Cardiac muscle cell (in vitro differentiated cells and primary cell): ENCODE data around the gene MCMBP. TPM values are rescaled to one million over a fixed set of nuclear protein-coding genes. Genes with fewer than 3 reads are reported as not detected.

ENCODE experiments used
- DNase-seq, 2 donors: peaks; one replicate each; pipeline versions ENCODE4 v3.0.0 to v3.0.0-alpha.2; 2010 to 2017; ENCODE audit warnings: low read depth in 1 of 2, low spot score in 1 of 2
- H3K27ac ChIP-seq: fragments of 200-600 bp; sonication (generic); 2 replicates; pipeline ENCODE4 v1.5.1; 2016
- H3K27me3 ChIP-seq: fragments of 200-600 bp; sonication (generic); 2 replicates; pipeline ENCODE4 v1.6.0; 2016; ENCODE audit warnings: control low read depth
- H3K36me3 ChIP-seq: fragments of 200-600 bp; sonication (generic); 2 replicates; pipeline ENCODE4 v1.5.1; 2016; ENCODE audit warnings: control low read depth
- H3K4me1 ChIP-seq: fragments of 200-600 bp; sonication (generic); 2 replicates; pipeline ENCODE4 v1.8.1; 2017; ENCODE audit warnings: low read depth, mild to moderate bottlenecking, mixed run types
- H3K4me3 ChIP-seq: fragments of 200-600 bp; sonication (generic); 2 replicates; pipeline ENCODE4 v1.5.1; 2016; ENCODE audit warnings: mild to moderate bottlenecking
- H3K9me3 ChIP-seq: fragments of 200-600 bp; sonication (generic); 2 replicates; pipeline ENCODE4 v1.5.1; 2017; ENCODE audit warnings: low read depth, mild to moderate bottlenecking, control low read depth
- polyA plus RNA-seq: library from polyadenylated mRNA; unstranded; fragments of >200 nt; fragmentation: Nextera tagmentation; extraction: Ambion mirVana; gene quantifications from 2 replicates; pipeline ENCODE4 v1.2.1, GENCODE V29; 2016
- total RNA-seq: library from RNA; depleted of rRNA; stranded (reverse); fragments of >200 nt; gene quantifications from 2 replicates; pipeline ENCODE4 v1.2.3, GENCODE V29; 2016
- TF ChIP-seq, protein P1 (sequence below): IDR thresholded peaks from 2 replicates; pipeline ENCODE4 v1.5.1; 2012; ENCODE audit warnings: low read depth, mild to moderate bottlenecking, low read length

Gene MCMBP
- total and polyA plus RNA-seq, 2 experiments from 2014 or later: 29.2 to 39.7 TPM

DNA sequence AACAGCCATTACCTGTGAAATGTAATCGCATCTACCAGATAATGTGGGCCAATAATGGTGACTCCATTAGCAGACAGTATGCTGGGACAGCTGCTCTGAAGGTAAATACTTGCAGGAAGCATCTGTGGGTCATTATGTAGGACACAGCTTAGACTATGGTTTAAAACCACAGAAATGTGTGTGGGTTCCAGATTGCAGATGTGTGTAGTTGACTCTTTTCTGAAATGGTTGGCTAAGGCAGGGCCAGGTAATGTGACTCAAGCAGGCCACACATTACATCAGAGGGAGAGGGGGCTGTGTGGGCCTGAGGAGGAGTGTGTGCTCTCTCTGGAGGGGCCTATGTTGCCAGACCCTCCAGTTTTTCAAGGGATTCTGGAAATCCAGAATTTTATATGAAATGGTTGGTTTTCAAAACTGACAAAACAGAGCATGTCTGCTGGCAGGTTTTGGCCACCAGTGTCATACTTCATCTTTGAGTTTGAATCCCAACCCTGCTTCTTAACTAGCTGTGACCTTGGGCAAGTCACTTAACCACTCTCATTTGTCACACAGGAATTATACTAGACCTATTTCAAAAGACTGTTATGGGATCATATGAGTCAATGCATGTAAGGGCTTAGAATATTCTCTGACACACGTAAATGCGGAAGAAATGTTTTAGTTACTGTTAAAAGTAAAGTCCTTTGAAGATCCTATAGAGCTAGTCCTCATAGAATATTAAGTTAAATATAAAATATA lies 64.5 kb downstream of the MCMBP start:
- H3K36me3 ChIP-seq: peaks cover 2% of the 10 kb centered on the region
- no peak overlapping the region for H3K27ac ChIP-seq
- DNase-seq: peak in 1 of 2 donors; percentile 46
- H3K9me3 ChIP-seq: no peaks in the 10 kb centered on the region
- TF ChIP-seq, protein P1, sequence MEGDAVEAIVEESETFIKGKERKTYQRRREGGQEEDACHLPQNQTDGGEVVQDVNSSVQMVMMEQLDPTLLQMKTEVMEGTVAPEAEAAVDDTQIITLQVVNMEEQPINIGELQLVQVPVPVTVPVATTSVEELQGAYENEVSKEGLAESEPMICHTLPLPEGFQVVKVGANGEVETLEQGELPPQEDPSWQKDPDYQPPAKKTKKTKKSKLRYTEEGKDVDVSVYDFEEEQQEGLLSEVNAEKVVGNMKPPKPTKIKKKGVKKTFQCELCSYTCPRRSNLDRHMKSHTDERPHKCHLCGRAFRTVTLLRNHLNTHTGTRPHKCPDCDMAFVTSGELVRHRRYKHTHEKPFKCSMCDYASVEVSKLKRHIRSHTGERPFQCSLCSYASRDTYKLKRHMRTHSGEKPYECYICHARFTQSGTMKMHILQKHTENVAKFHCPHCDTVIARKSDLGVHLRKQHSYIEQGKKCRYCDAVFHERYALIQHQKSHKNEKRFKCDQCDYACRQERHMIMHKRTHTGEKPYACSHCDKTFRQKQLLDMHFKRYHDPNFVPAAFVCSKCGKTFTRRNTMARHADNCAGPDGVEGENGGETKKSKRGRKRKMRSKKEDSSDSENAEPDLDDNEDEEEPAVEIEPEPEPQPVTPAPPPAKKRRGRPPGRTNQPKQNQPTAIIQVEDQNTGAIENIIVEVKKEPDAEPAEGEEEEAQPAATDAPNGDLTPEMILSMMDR: no peak
- no peak overlapping the region for H3K4me3 ChIP-seq
- H3K27me3 ChIP-seq: no peaks in the 10 kb centered on the region
- no peaks in the 10 kb centered on the region for H3K4me1 ChIP-seq

DNA sequence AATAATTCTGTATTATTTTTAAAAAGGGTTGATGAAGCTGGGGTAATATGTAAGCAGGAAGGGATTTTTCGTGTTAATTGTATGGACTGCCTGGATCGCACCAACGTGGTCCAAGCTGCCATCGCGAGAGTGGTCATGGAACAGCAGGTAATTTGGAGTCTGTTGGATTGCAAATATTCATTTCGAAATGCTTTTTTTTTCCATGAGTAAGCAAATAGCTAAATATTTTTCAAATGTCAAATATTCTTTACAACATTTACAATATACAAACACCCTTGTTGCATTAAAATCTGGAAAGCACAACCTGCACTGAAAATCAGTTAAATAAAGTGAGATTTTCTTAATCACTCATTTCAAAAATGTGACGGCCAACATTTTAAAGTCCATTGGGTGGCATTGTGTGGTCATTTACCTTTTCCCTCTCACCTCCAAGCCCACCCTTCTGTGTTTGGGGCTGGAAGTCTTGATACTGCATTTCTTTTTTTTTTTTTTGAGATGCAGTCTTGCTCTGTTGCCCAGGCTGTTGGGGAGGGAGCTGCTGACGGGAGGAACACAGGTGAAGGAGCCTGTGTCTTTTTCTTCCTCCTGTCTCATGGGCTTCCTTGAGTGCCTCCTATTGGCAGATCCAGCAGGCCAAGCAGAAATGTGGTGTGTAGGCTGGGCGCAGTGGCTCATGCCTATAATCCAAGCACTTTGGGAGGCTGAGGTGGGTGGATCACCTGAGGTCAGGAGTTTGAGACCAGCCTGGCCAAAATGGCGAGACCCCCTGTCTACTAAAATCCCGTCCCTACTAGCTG lies 66.1 kb downstream of the MCMBP start:
- Histone ChIP-seq H3K36me3 (peaks cover 2% of the 10 kb centered on the region), H3K27me3 (no peaks in the 10 kb centered on the region), H3K27ac (no peak overlapping the region), H3K4me1 (no peaks in the 10 kb centered on the region), H3K9me3 (no peaks in the 10 kb centered on the region), H3K4me3 (no peak overlapping the region)
- TF ChIP-seq, protein P1: no peak
- no peak for DNase-seq

DNA sequence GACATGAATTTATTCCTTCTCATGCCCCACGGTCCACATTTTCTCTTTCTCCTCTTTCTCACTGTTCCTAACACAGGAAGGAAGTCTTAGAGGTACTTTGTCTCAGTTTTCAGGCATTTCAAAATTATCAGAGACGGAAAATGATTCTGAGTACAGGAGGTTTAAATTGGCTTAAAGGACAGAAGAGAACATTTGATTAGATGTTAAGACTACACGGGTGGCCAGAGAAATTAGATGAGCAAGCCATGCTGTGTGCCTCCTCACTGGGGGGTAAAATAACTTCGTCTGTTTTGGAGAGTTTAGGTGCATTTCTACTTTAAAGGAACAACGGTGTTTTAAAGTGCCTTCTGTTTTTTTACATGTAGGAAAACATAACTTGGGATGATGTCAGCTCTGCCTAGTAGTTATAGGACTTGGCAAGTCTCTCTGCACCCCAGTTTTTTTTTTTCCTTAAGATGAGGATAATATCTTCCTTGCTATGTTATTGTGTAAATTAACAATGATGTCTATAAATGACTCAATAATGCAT lies 66.9 kb downstream of the MCMBP start:
- no peaks in the 10 kb centered on the region for H3K4me1 ChIP-seq
- no peak for DNase-seq
- no peak overlapping the region for H3K27ac ChIP-seq
- H3K9me3 ChIP-seq: no peaks in the 10 kb centered on the region
- no peak overlapping the region for H3K4me3 ChIP-seq
- TF ChIP-seq, protein P1: no peak
- no peaks in the 10 kb centered on the region for H3K27me3 ChIP-seq
- H3K36me3 ChIP-seq: peaks cover 2% of the 10 kb centered on the region

DNA sequence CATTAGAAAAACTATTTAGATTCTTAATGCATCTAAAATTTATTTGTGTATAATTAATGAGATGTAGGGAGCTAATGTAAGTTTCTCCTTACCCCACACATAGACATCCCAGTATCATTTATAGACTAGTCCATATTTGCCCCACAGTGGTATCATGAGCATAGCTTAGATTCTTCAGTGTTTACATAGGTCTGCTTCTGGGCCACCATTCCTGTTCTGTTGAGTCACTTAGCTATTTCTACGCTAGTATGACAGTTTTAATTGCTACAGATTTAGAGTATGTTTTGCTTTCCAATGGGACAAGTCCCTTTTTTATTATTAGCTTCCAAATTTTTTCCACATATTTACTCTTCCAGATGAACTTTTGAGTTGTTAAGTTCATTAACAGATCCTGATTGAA lies 69.4 kb downstream of the MCMBP start:
- Histone ChIP-seq H3K27me3 (no peaks in the 10 kb centered on the region), H3K36me3 (peaks cover 2% of the 10 kb centered on the region), H3K27ac (no peak overlapping the region), H3K9me3 (no peaks in the 10 kb centered on the region), H3K4me1 (no peaks in the 10 kb centered on the region), H3K4me3 (no peak overlapping the region)
- TF ChIP-seq, protein P1: no peak
- DNase-seq: peak in 1 of 2 donors; percentile 8

DNA sequence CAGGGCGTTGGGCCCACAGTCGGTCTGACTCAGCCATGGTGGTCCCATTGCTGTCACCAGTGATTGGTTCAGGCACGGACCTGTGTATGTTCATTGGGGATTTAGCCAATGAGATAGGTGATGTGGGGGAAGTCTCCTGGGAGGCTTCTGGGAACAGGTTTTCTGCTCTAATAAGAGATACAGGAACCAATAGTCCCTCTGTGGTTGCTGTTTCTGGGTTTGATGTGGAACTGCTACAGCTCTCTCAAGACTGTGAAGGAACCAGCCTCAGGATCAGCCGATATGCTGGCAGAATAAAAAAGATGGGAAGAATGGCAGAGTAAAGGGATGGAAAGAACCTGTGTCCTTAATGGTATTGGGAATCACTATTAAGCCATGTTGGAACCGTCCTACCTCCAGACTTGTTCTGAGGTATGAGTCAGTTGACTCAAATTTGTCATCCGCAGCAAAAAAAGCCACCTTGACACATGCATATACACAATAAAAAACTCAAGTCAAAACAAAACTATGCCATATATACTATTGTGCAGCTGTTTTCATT lies 70.6 kb downstream of the MCMBP start:
- Histone ChIP-seq H3K27me3 (no peaks in the 10 kb centered on the region), H3K4me1 (no peaks in the 10 kb centered on the region), H3K36me3 (peaks cover 2% of the 10 kb centered on the region), H3K9me3 (no peaks in the 10 kb centered on the region), H3K4me3 (no peak overlapping the region), H3K27ac (no peak overlapping the region)
- TF ChIP-seq, protein P1: no peak
- DNase-seq: no peak
